GM21367 (cell line): ENCODE measurements around the gene ACOT8.
"Not testable (repeated sequence)": the region's sequence is repeated elsewhere in the genome, so short reads cannot be mapped to it uniquely, and the experiment has no call there.

Source experiments
- ATAC-seq: cut with Tn5 transposase; IDR thresholded peaks from one replicate; pipeline ENCODE4 v1.9.1; 2021; ENCODE audit not compliant: unreplicated experiment

The ACOT8 gene

GRCh38 chr20:45857114-45857881 lies at the start of gene ACOT8, which contains the start of gene ZSWIM3:
Gene ACOT8, minus strand, starts transcription at chr20:45857392. Its CDS starts 77 bp downstream, at chr20:45857315.
Gene ZSWIM3, plus strand, starts transcription at chr20:45857614. Its CDS starts 212 bp downstream, at chr20:45857826.
- ATAC-seq: peak; percentile 90

GRCh38 chr20:45905505-45906079 lies 48.4 kb upstream of the ACOT8 start:
- no peak for ATAC-seq

GRCh38 chr20:45904583-45905504 lies 47.7 kb upstream of the ACOT8 start:
- ATAC-seq: no peak

- ATAC-seq: no peak
These were observed 45.1 kb upstream of the ACOT8 start for GRCh38 chr20:45902199-45902701.

GRCh38 chr20:45901332-45901731 lies 44.1 kb upstream of the ACOT8 start:
- ATAC-seq: not testable (repeated sequence)

GRCh38 chr20:45899046-45899835 lies 42.0 kb upstream of the ACOT8 start:
- ATAC-seq: no peak

GRCh38 chr20:45898285-45898684 lies 41.1 kb upstream of the ACOT8 start:
- ATAC-seq: no peak

GRCh38 chr20:45897692-45898091 lies 40.5 kb upstream of the ACOT8 start:
- no peak for ATAC-seq

GRCh38 chr20:45897289-45897688 lies 40.1 kb upstream of the ACOT8 start:
- ATAC-seq: no peak

- no peak for ATAC-seq
These were observed 39.5 kb upstream of the ACOT8 start for GRCh38 chr20:45896641-45897161.

- no peak for ATAC-seq
These were observed 37.6 kb upstream of the ACOT8 start for GRCh38 chr20:45894797-45895196.

GRCh38 chr20:45893831-45894230 lies 36.6 kb upstream of the ACOT8 start:
- ATAC-seq: no peak

- no peak for ATAC-seq
These were observed 35.8 kb upstream of the ACOT8 start for GRCh38 chr20:45892828-45893500.

GRCh38 chr20:45892049-45892825 lies 35.0 kb upstream of the ACOT8 start:
- ATAC-seq: no peak

- peak; percentile 61 for ATAC-seq
These were observed 34.1 kb upstream of the ACOT8 start, which contains the start of the genes CTSA and NEURL2 for GRCh38 chr20:45890985-45891983. Gene CTSA, plus strand, starts transcription at chr20:45891335. Its CDS starts 234 bp downstream, at chr20:45891569. Gene NEURL2, minus strand, starts transcription at chr20:45891208. Its CDS starts 217 bp downstream, at chr20:45890991.

- ATAC-seq: peak; percentile 12
These were observed 33.1 kb upstream of the ACOT8 start for GRCh38 chr20:45890077-45890984.
